Peyer's patch (tissue), 4 donors: Measurements from ENCODE around the gene TNP2.

Experiments used
- POLR2A ChIP-seq, 2 donors: fragments of 450-650 bp; IDR thresholded peaks; one replicate each; pipeline ENCODE4 v1.5.1; 2017; ENCODE audit warnings: antibody characterized with exemption in 2 of 2, mild to moderate bottlenecking in 2 of 2, moderate library complexity in 2 of 2
- TF ChIP-seq, protein P1 (sequence below), 6 experiments: fragments of 450-650 bp in 4 of 6; fragments of 200-600 bp in 2 of 6; sonication (generic) in 1 of 6; IDR thresholded peaks; one replicate each; pipeline ENCODE4 v1.5.1; 2017 to 2019; ENCODE audit warnings: antibody characterized with exemption in 6 of 6, mild to moderate bottlenecking in 3 of 6, moderate library complexity in 1 of 6

DNA sequence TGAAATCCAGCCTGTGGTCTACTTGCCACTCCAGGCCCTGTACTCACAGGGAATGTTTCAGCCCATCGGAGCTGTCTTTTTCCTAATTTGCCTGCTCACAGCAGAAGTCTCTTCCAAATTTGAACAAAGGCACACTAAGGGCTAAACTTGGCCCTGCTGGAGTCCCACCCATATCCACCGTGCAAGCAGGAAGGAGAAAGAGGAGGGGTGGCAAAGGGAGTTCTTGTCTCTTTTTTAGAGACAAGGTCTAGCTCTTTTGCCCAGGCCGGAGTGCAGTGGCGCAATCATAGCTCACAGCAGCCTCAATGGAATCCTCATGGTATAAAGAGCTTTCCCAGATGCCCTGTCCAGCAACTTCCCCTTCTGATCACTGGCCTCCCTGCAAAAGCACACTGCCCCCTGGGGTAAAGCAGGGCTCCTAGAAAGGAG is 14.7 kb upstream of the TNP2 start:
- TF ChIP-seq, protein P1, sequence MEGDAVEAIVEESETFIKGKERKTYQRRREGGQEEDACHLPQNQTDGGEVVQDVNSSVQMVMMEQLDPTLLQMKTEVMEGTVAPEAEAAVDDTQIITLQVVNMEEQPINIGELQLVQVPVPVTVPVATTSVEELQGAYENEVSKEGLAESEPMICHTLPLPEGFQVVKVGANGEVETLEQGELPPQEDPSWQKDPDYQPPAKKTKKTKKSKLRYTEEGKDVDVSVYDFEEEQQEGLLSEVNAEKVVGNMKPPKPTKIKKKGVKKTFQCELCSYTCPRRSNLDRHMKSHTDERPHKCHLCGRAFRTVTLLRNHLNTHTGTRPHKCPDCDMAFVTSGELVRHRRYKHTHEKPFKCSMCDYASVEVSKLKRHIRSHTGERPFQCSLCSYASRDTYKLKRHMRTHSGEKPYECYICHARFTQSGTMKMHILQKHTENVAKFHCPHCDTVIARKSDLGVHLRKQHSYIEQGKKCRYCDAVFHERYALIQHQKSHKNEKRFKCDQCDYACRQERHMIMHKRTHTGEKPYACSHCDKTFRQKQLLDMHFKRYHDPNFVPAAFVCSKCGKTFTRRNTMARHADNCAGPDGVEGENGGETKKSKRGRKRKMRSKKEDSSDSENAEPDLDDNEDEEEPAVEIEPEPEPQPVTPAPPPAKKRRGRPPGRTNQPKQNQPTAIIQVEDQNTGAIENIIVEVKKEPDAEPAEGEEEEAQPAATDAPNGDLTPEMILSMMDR (IDR thresholded peaks at IDR 0.05): no peak
- no peak for TF ChIP-seq POLR2A (IDR thresholded peaks at IDR 0.05)
